Measurements from ENCODE around the gene UBALD1. TPM values are rescaled to one million over a fixed set of nuclear protein-coding genes. Genes with fewer than 3 reads are reported as not detected.
"Not testable (repeated sequence)": the region's sequence is repeated elsewhere in the genome, so short reads cannot be mapped to it uniquely, and the experiment has no call there.

Gene UBALD1
- total RNA-seq, 2 experiments from 2014 or later, result 13.4 to 13.5 TPM

DNA sequence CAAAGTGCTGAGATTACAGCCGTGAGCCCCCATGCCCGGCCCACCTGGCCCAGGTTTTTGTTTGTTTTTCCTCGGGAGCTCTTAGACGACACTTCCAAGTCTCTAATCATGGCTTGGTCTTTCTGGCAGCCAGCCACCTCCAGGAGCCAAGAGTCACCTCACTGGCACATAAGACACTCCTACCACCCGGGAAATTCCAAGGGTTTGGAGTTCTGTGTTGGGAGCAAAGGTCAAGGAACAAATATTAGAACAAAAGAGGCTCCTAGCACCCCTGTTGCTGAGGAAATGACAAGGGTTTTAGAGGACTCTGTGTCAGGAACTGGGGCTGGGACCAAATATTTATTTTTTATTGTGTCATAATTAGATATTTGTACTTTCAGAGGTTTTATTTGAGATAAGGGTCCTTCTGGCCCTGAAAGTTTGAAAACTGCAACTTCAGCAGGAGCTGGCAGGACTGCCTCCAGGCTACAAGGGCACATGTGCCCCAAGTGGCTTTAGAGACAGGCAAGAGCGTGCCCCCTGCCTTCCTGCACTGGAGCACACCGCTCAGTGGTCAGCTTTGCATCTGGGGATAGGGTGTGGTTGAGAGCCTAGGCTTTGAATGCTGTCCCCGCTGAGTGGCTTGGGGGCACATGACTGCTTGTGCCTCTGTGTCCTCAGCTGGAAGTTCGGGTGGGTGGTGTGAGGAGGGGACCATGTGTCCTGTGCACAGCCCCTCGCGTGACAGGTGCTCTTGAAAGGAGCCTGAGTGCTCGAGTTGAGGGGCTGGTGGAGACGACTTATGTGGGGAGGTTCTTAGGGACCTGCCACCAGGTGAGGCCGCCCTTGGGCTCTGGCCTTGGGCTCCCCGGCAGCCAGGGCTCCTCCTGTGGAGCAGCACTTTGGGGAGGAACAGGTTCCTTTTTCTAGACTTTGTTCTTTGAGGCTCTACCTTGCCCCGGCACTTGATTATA is 39.6 kb upstream of the UBALD1 start:
- CTCF ChIA-PET, result no interaction called here

DNA sequence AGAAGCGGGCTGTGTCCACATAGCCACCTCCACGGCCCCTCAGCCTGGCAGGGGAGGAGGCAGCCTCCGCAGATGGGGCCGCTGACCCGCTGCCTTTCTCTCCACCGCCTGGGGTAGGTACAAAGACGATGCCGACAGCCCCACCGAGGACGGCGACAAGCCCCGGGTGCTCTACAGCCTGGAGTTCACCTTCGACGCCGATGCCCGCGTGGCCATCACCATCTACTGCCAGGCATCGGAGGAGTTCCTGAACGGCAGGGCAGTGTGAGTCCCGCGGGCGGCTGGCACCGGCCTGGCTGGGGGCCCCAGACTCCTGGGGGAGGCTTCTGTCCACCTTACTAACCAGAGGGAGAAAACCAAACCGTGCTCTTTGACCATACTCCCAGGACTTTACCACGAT is 37.9 kb upstream of the UBALD1 start:
- Mint-ChIP-seq H3K4me3 (no peak overlapping the region), H3K36me3 (peaks cover 20% of the 10 kb centered on the region), H3K9me3 (no peaks in the 10 kb centered on the region), H3K27ac (no peak overlapping the region), H3K27me3 (no peaks in the 10 kb centered on the region), H3K4me1 (ENCODE audit: low read depth) (peaks cover 15% of the 10 kb centered on the region)
- CTCF ChIA-PET, result no interaction called here
- no peak for DNase-seq
- intact Hi-C loops (cut with micrococcal nuclease), result no loop called here
- POLR2A ChIA-PET, result no interaction called here

More for the DNA sequence above, 39.6 kb upstream of the UBALD1 start:
- Mint-ChIP-seq H3K36me3 (peaks cover 19% of the 10 kb centered on the region), H3K4me1 (ENCODE audit: low read depth) (peaks cover 15% of the 10 kb centered on the region), H3K9me3 (no peaks in the 10 kb centered on the region), H3K4me3 (no peak overlapping the region), H3K27ac (no peak overlapping the region), H3K27me3 (no peaks in the 10 kb centered on the region)
- intact Hi-C loops (cut with micrococcal nuclease), result no loop called here
- no peak for DNase-seq
- POLR2A ChIA-PET, result no interaction called here

DNA sequence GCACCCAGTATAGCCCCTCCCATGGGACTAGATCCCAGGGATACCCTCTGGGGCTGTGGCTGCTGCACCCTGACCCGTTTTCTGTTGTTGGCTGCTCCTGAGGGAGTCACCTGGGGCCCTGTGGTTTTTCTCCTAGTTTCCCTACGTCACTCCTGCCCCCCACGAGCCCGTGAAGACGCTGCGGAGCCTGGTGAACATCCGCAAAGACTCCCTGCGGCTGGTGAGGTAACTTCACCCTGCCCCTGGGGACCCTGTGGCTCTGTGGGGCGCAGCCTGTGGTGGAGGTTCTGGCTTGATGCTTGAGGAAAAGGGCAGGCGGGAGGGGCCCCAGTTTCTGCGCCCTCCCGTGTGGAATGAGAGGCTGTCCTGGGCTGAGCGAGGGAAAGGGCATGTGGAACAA is 37.1 kb upstream of the UBALD1 start:
- peaks cover 20% of the 10 kb centered on the region for H3K4me1 Mint-ChIP-seq (ENCODE audit: low read depth)
- peaks cover 20% of the 10 kb centered on the region for H3K36me3 Mint-ChIP-seq
- intact Hi-C loops (cut with micrococcal nuclease), result no loop called here
- H3K4me3 Mint-ChIP-seq, result no peak overlapping the region
- no peaks in the 10 kb centered on the region for H3K27me3 Mint-ChIP-seq
- no peak for DNase-seq
- H3K9me3 Mint-ChIP-seq, result no peaks in the 10 kb centered on the region
- POLR2A ChIA-PET, result no interaction called here
- CTCF ChIA-PET, result interaction anchor here (2.2 kb wide), 1 partner anchor 26 kb away, joined by 32 read pairs; the partner anchor contains the start of gene MGRN1
- H3K27ac Mint-ChIP-seq, result no peak overlapping the region

DNA sequence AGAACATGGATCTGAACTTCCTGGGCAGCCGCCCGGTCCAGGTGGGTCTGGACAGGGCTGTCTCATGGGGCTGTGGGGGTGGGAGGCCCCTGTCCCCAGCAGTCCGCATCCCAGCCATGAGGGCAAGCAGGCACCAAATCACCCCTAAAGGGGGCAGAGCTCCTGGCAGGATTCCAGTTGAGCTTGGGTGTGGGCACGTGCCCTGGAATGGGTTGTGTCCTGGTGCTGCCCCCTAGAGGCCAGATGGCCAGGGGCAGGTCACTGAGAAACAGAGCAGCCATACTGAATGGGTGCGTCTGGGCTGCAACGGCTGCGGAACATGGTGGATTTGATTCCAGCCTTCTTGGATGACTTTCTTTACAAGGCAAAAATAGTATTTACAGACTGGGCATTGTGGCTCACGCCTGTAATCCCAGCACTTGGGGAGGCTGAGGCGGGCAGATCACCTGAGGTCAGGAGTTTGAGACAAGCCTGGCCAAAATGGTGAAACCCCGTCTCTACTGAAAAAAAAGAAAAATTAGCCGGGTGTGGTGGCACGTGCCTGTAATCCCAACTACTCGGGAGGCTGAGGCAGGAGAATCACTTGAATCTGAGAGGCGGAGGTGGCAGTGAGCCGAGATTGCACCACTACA is 35.9 kb upstream of the UBALD1 start:
- intact Hi-C loops (cut with micrococcal nuclease); H3K27me3 Mint-ChIP-seq; H3K9me3 Mint-ChIP-seq; H3K27ac Mint-ChIP-seq; H3K4me3 Mint-ChIP-seq: not testable (repeated sequence)
- CTCF ChIA-PET, result interaction anchor here (0.7 to 2.2 kb wide), 23 partner anchors 9 to 238 kb away, joined by 3 to 32 read pairs (median 4); partner anchors contain the start of genes ANKS3, CORO7, DNAAF8 and MGRN1
- Mint-ChIP-seq H3K4me1 (ENCODE audit: low read depth) (peaks cover 26% of the 10 kb centered on the region), H3K36me3 (peaks cover 17% of the 10 kb centered on the region)
- peak; percentile 86 for DNase-seq
- POLR2A ChIA-PET, result interaction anchor here (0.6 to 0.9 kb wide), 2 partner anchors 8 to 13 kb away, joined by 3 read pairs; no protein-coding TSS in a partner anchor

DNA sequence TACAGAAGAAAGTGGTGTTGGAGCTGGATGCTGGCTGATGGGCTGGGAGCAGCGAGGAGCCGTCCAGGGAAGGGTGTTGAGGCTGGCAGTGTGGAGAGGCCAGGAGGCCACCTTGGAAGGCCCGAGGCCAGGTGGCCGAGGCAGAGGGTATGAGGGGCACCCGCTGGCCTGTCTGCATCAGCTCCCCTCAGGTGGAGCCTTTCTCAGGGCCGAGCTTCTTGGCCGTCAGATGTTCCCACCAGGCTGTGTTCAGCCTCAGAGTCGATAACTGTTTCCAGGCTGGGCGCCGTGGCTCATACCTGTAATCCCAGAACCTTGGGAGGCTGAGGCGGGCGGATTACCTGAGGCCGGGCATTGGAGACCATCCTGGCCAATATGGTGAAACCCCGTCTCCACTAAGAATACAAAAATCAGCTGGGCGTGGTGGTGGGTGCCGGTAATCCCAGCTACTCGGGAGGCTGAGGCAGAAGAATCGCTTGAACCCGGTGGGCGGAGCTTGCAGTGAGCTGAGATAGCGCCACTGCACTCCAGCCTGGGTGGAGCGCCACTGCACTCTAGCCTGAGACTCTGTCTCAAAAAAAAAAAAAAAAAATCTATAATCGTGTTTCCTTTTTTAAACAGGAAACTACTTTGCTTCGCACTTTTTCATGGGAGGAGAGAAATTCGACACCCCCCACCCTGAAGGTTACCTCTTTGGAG is 35.2 kb upstream of the UBALD1 start:
- Mint-ChIP-seq H3K27me3 (no peaks in the 10 kb centered on the region), H3K4me3 (no peak overlapping the region), H3K27ac (no peak overlapping the region), H3K36me3 (peaks cover 17% of the 10 kb centered on the region), H3K4me1 (ENCODE audit: low read depth) (peaks cover 30% of the 10 kb centered on the region), H3K9me3 (no peaks in the 10 kb centered on the region)
- no peak for DNase-seq
- ChIA-PET CTCF (interaction anchor here (0.6 to 2.2 kb wide), 24 partner anchors 9 to 239 kb away, joined by 3 to 32 read pairs (median 4); partner anchors contain the start of genes ANKS3, CORO7, DNAAF8 and MGRN1), POLR2A (interaction anchor here (0.6 to 0.9 kb wide), 3 partner anchors 9 to 433 kb away, joined by 3 read pairs; no protein-coding TSS in a partner anchor)
- intact Hi-C loops (cut with micrococcal nuclease), result no loop called here

DNA sequence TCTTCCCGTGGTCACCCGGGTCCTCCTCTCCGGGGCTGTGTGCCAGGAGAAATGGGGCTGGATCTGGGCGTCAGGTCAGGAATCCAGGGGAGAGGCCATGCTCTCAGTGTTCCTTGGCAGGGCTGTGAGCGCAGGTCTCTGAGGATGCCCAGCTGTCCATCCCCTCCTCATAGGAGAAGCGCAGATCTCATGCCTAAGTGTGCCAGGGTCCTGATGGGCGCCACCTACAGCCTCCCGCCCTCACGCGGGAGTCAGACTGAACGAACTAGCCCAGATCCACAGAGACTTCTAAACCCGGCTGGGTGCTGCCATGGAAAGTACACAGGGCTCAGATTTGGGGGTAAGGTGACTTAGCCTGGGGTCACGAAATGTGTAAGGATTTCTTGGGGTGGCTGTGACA is 34.2 kb upstream of the UBALD1 start:
- POLR2A ChIA-PET, result no interaction called here
- Mint-ChIP-seq H3K27me3 (no peaks in the 10 kb centered on the region), H3K9me3 (no peaks in the 10 kb centered on the region), H3K4me1 (ENCODE audit: low read depth) (peaks cover 30% of the 10 kb centered on the region), H3K27ac (peak overlapping the region; percentile 50), H3K4me3 (no peak overlapping the region), H3K36me3 (peaks cover 14% of the 10 kb centered on the region)
- intact Hi-C loops (cut with micrococcal nuclease), result no loop called here
- DNase-seq, result peak; percentile 28
- CTCF ChIA-PET, result interaction anchor here (1.7 to 1.8 kb wide), 2 partner anchors 18 to 34 kb away, joined by 6 to 7 read pairs; no protein-coding TSS in a partner anchor

DNA sequence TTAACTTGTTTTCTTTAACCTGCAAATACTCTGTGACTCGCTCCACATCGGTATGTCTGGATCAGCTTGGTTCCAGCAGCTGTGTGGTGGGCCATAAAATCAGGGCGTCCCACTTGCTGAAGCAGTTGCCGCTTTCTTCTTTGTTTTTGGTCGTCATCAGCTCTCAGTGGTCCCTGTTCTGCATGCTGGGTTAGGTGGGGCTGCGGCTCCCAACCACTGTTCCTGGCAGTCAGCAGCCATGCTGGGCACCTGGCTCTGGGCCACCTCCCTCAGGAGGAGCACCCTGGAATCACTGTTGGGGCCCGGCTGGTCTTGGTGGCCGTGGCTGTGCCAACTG is 32.9 kb upstream of the UBALD1 start:
- DNase-seq, result no peak
- H3K27me3 Mint-ChIP-seq, result no peaks in the 10 kb centered on the region
- H3K27ac Mint-ChIP-seq, result no peak overlapping the region
- H3K4me3 Mint-ChIP-seq, result no peak overlapping the region
- ChIA-PET CTCF (no interaction called here), POLR2A (no interaction called here)
- H3K9me3 Mint-ChIP-seq, result no peaks in the 10 kb centered on the region
- peaks cover 14% of the 10 kb centered on the region for H3K36me3 Mint-ChIP-seq
- peaks cover 30% of the 10 kb centered on the region for H3K4me1 Mint-ChIP-seq (ENCODE audit: low read depth)
- intact Hi-C loops (cut with micrococcal nuclease), result no loop called here

DNA sequence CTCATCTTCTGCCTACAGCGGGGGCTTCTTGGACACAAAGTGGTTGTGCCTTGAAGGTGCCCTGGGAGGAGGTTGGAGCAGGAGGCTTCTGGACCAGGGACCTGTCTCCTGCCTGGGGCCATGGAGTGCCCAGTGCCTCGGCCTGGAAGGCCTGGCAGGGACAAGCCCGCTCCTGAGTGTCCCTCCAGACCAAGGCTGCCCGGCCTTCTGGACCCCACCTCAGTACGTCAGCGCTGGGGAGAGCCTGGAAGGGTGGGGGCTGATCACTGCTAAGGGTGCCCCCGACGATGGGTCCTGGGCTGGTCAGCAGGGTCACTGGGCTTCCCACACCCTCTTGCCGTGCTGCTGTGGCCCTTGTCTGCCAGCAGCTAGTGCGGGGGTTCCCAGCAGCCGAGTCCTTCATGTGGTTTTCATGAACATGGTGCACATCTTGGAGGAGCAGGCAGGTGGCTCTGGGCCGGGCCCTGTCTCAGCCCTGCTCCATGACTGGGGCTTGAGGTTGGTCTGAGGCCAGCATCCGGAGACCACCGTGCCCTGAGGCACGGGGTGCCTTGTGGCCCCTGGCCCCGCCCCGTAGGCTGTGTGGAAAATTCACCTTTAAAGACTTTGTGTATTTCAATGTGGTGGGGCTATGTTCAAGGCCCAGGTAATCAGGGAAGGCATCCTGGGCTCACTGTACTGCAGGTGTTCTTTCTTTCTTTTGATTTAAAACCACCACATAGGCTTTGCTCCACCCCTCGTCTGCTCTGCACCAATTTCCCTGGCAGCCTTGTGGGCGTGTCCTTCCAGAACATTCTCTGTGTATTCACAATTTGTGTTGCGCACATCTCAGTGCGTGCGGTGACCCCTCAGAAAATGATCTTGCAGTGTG is 32.3 kb upstream of the UBALD1 start:
- ChIA-PET POLR2A (no interaction called here), CTCF (no interaction called here)
- Mint-ChIP-seq H3K27me3 (no peaks in the 10 kb centered on the region), H3K27ac (no peak overlapping the region), H3K4me3 (no peak overlapping the region), H3K4me1 (ENCODE audit: low read depth) (peaks cover 30% of the 10 kb centered on the region), H3K36me3 (peaks cover 14% of the 10 kb centered on the region), H3K9me3 (no peaks in the 10 kb centered on the region)
- intact Hi-C loops (cut with micrococcal nuclease), result no loop called here
- DNase-seq, result no peak

DNA sequence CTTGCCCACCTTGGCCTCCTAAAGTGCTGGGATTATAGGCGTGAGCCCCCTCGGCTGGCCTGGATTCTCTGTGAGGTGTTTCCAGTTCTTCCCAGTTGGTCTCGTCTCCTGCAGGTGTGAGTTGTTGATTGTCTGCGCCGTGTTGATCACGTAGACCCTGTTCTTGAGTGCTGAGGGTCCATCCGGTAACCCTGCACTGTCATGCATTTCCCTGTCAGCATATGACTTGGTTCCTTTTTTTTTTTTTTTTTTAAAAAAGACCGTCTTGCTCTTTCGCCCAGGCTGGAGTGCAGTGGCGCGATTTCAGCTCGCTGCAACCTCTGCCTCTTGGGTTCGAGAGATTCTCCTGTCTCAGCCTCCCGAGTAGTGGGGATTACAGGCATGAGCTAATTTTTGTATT is 27.2 kb upstream of the UBALD1 start:
- intact Hi-C loops (cut with micrococcal nuclease), result no loop called here
- Mint-ChIP-seq H3K4me1 (ENCODE audit: low read depth) (peaks cover 29% of the 10 kb centered on the region), H3K27me3 (no peaks in the 10 kb centered on the region), H3K9me3 (no peaks in the 10 kb centered on the region), H3K4me3 (no peak overlapping the region), H3K36me3 (no peaks in the 10 kb centered on the region), H3K27ac (no peak overlapping the region)
- ChIA-PET CTCF (interaction anchor here (1.0 kb wide), 1 partner anchor 23 kb away, joined by 3 read pairs; no protein-coding TSS in a partner anchor), POLR2A (no interaction called here)
- no peak for DNase-seq

DNA sequence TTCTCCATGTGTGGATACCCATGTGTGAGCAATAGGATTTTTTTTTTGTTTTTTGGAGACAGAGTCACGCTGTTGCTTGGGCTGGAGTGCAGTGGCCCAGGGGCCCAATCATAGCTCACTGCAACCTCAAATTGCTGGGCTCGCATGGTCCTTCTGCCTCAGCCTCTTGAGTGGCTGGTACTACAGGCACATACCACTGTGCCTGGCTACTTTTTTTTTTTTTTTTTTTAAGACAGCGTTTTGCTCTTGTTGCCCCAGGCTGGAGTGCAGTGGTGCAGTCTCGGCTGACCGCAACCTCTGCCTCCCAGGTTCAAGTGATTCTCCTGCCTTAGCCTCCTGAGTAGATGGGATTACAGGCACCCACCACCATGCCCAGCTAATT is 26.6 kb upstream of the UBALD1 start:
- no peak for DNase-seq
- Mint-ChIP-seq H3K4me1 (ENCODE audit: low read depth) (peaks cover 27% of the 10 kb centered on the region), H3K4me3 (no peak overlapping the region), H3K27ac (no peak overlapping the region), H3K9me3 (no peaks in the 10 kb centered on the region), H3K27me3 (no peaks in the 10 kb centered on the region), H3K36me3 (peaks cover 2% of the 10 kb centered on the region)
- ChIA-PET CTCF (interaction anchor here (1.0 to 1.2 kb wide), 2 partner anchors 9 to 24 kb away, joined by 3 to 4 read pairs; no protein-coding TSS in a partner anchor), POLR2A (no interaction called here)
- intact Hi-C loops (cut with micrococcal nuclease), result no loop called here

DNA sequence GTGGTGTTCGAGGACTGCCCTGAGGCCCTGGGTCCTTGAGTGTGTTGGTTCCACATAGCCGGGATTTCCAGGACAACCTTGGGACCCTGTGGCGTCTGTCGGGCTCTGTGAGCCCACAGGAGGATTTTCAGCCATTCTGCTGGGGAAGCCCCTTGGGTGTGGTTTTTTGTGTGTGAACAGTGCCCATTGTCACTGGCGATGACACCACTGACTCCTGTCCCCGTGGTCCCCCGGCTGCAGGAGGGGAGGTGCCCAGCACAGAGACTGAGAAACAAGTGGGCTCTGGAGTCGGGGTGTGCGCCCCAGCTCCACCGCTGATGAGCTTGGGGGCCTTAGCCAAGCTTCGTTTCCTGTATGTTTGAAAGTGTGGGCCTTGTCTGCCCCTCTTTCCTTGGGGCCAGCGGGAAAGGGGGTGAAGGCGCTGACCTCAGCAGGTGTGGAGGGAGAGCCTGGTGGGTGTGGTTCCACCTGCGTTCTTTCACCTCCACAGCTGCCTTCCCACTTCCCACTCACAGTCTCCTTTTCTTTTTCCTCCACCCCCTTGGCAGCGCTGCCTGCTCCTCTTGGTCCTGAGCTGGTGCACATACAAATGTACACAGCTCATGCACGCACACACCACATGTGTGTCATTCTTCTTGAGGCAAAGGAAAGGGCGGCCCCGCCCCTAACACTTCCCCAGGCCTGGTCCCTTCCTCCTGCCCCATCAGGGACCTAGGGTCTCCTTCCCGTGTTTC is 26.1 kb upstream of the UBALD1 start:
- CTCF ChIA-PET, result interaction anchor here (1.0 to 1.2 kb wide), 2 partner anchors 9 to 24 kb away, joined by 3 to 4 read pairs; no protein-coding TSS in a partner anchor
- intact Hi-C loops (cut with micrococcal nuclease), result no loop called here
- no peaks in the 10 kb centered on the region for H3K9me3 Mint-ChIP-seq
- no peak overlapping the region for H3K27ac Mint-ChIP-seq
- H3K4me3 Mint-ChIP-seq, result no peak overlapping the region
- POLR2A ChIA-PET, result no interaction called here
- H3K27me3 Mint-ChIP-seq, result no peaks in the 10 kb centered on the region
- DNase-seq, result no peak
- H3K36me3 Mint-ChIP-seq, result peaks cover 5% of the 10 kb centered on the region
- peaks cover 27% of the 10 kb centered on the region for H3K4me1 Mint-ChIP-seq (ENCODE audit: low read depth)
